T-helper 22 cell (primary cell): ENCODE data around the gene GNAS-AS1.

Experiments used
- DNase-seq: peaks from one replicate; pipeline ENCODE4 v3.0.0-alpha.2; 2020; ENCODE audit warnings: low read depth

The GNAS-AS1 gene

GRCh38 chr20:58884966-58885365 lies 34.3 kb upstream of the GNAS-AS1 start:
- DNase-seq, result no peak

- DNase-seq, result no peak
Observed at GRCh38 chr20:58883241-58883691, 32.6 kb upstream of the GNAS-AS1 start.

- no peak for DNase-seq
Observed at GRCh38 chr20:58882704-58883089, 32.0 kb upstream of the GNAS-AS1 start.

- no peak for DNase-seq
Observed at GRCh38 chr20:58880994-58881752, 30.5 kb upstream of the GNAS-AS1 start.

- DNase-seq, result no peak
Observed at GRCh38 chr20:58880441-58880840, 29.7 kb upstream of the GNAS-AS1 start.

- no peak for DNase-seq
Observed at GRCh38 chr20:58878399-58878798, 27.7 kb upstream of the GNAS-AS1 start.

GRCh38 chr20:58877976-58878360 lies 27.3 kb upstream of the GNAS-AS1 start:
- DNase-seq, result no peak

GRCh38 chr20:58877050-58877975 lies 26.6 kb upstream of the GNAS-AS1 start:
- DNase-seq, result no peak

- no peak for DNase-seq
Observed at GRCh38 chr20:58876437-58876836, 25.7 kb upstream of the GNAS-AS1 start.

- no peak for DNase-seq
Observed at GRCh38 chr20:58875541-58876134, 24.9 kb upstream of the GNAS-AS1 start.

GRCh38 chr20:58875111-58875510 lies 24.4 kb upstream of the GNAS-AS1 start:
- no peak for DNase-seq

GRCh38 chr20:58874469-58874868 lies 23.8 kb upstream of the GNAS-AS1 start:
- no peak for DNase-seq

GRCh38 chr20:58871533-58872102 lies 20.9 kb upstream of the GNAS-AS1 start:
- DNase-seq, result no peak

GRCh38 chr20:58870293-58871014 lies 19.8 kb upstream of the GNAS-AS1 start:
- no peak for DNase-seq

GRCh38 chr20:58869662-58870227 lies 19.0 kb upstream of the GNAS-AS1 start:
- DNase-seq, result no peak

GRCh38 chr20:58868795-58869194 lies 18.1 kb upstream of the GNAS-AS1 start:
- no peak for DNase-seq

GRCh38 chr20:58867211-58867610 lies 16.5 kb upstream of the GNAS-AS1 start:
- no peak for DNase-seq

- no peak for DNase-seq
Observed at GRCh38 chr20:58865843-58866242, 15.1 kb upstream of the GNAS-AS1 start.

- DNase-seq, result no peak
Observed at GRCh38 chr20:58864346-58864745, 13.6 kb upstream of the GNAS-AS1 start.

- DNase-seq, result no peak
Observed at GRCh38 chr20:58863044-58863790, 12.5 kb upstream of the GNAS-AS1 start.
